Endothelial cell of umbilical vein (primary cell): ENCODE measurements around the gene KHNYN. TPM values are rescaled to one million over a fixed set of nuclear protein-coding genes. Genes with fewer than 3 reads are reported as not detected.

Experiments
- BruUV-seq: library from RNA; stranded (reverse); fragments of 400-500 nt; replicated peaks from 2 replicates; lab custom pipeline; 2021; lab: Mats Ljungman, UMichigan
- CTCF ChIA-PET: fragments of 300-600, 350-600 bp; sonication (Branson Sonifier 250); formaldehyde crosslinking; loops from one replicate; lab custom pipeline; 2021; ENCODE audit warnings: antibody characterized with exemption, inconsistent platforms; lab: Charles Lee
- POLR2A ChIA-PET: fragments of 300-600, 350-600 bp; sonication (Branson Sonifier 250); formaldehyde crosslinking; loops from one replicate; lab custom pipeline; 2021; ENCODE audit warnings: antibody characterized with exemption, inconsistent platforms; lab: Charles Lee
- DNase-seq: peaks from one replicate; pipeline ENCODE4 v3.0.0-alpha.2; 2011; ENCODE audit warnings: low read depth, low spot score
- FAIRE-seq: peaks from 2 replicates; lab custom pipeline; 2011; peaks lifted over from hg19 to GRCh38; lab: Jason Lieb, UNC
- H2AFZ ChIP-seq: 2 replicates; pipeline ENCODE4 v1.6.0; 2012; ENCODE audit warnings: low read depth, low read length, control low read depth, inconsistent platforms
- H3K27ac ChIP-seq: 2 replicates; pipeline ENCODE4 v1.5.1; 2011; ENCODE audit warnings: low read depth, mild to moderate bottlenecking, control low read depth, low read length, moderate library complexity; ENCODE audit not compliant: insufficient read depth
- H3K27me3 ChIP-seq, 2 experiments: 2 replicates each; pipeline versions ENCODE4 v1.6.0 to v1.6.1; 2011; ENCODE audit warnings: low read length in 2 of 2, mixed read lengths in 1 of 2; ENCODE audit not compliant: control insufficient read depth in 2 of 2, insufficient read depth in 2 of 2
- H3K36me3 ChIP-seq, 2 experiments: 2 replicates in 1 of 2; 3 replicates in 1 of 2; pipeline ENCODE4 v1.5.1; 2011; ENCODE audit warnings: low read length in 2 of 2, mild to moderate bottlenecking in 1 of 2, moderate library complexity in 1 of 2; ENCODE audit not compliant: control insufficient read depth in 2 of 2, insufficient read depth in 2 of 2; ENCODE audit errors: extremely low read depth in 1 of 2
- H3K4me1 ChIP-seq: 3 replicates; pipeline ENCODE4 v1.5.1; 2011; ENCODE audit warnings: mild to moderate bottlenecking, low read length; ENCODE audit not compliant: control insufficient read depth, insufficient read depth; ENCODE audit errors: extremely low read depth
- H3K4me2 ChIP-seq: 2 replicates; pipeline ENCODE4 v1.6.1; 2011; ENCODE audit warnings: low read length, control low read depth, mixed read lengths; ENCODE audit not compliant: insufficient read depth
- H3K4me3 ChIP-seq, 3 experiments: fragments of 200-600 bp in 1 of 3; sonication (generic), shearing (Covaris generic) in 1 of 3; replicated peaks in 1 of 3; 2 replicates each; pipeline ENCODE4 v1.5.1; 2011 to 2016; ENCODE audit warnings: control low read depth in 3 of 3, low read length in 3 of 3, mild to moderate bottlenecking in 2 of 3, inconsistent platforms in 1 of 3, low read depth in 1 of 3, moderate library complexity in 1 of 3; ENCODE audit not compliant: insufficient read depth in 1 of 3
- H3K79me2 ChIP-seq: 2 replicates; pipeline ENCODE4 v1.6.0; 2012; ENCODE audit warnings: low read length, inconsistent platforms; ENCODE audit not compliant: control insufficient read depth, insufficient read depth
- H3K9ac ChIP-seq: replicated peaks from 2 replicates; pipeline ENCODE3; 2011; ENCODE audit warnings: low read length, control low read depth; ENCODE audit not compliant: insufficient read depth; ENCODE audit errors: extremely low read depth
- H3K9me1 ChIP-seq: replicated peaks from 3 replicates; pipeline ENCODE4 v1.6.0; 2011; ENCODE audit warnings: mild to moderate bottlenecking, low read length; ENCODE audit not compliant: control insufficient read depth, insufficient read depth; ENCODE audit errors: extremely low read depth
- H3K9me3 ChIP-seq: replicated peaks from 2 replicates; pipeline ENCODE4 v1.5.1; 2012; ENCODE audit warnings: low read length, inconsistent platforms; ENCODE audit not compliant: control insufficient read depth, insufficient read depth
- H4K20me1 ChIP-seq: replicated peaks from 2 replicates; pipeline ENCODE3; 2011; ENCODE audit warnings: mild to moderate bottlenecking, low read length; ENCODE audit not compliant: control insufficient read depth, insufficient read depth; ENCODE audit errors: extremely low read depth
- EZH2 ChIP-seq: IDR thresholded peaks from 2 replicates; pipeline ENCODE4 v1.6.1; 2012; ENCODE audit warnings: borderline replicate concordance, low read depth, mild to moderate bottlenecking, moderate library complexity, low read length, inconsistent platforms; ENCODE audit not compliant: severe bottlenecking
- FOS ChIP-seq: IDR thresholded peaks from 2 replicates; pipeline ENCODE4 v1.6.1; 2011; ENCODE audit warnings: mild to moderate bottlenecking, low read length, moderate library complexity, borderline replicate concordance; ENCODE audit not compliant: insufficient read depth
- GATA2 ChIP-seq: IDR thresholded peaks from 2 replicates; pipeline ENCODE4 v1.7.0; 2011; ENCODE audit warnings: low read depth, mild to moderate bottlenecking, moderate library complexity, mixed read lengths, low read length; ENCODE audit not compliant: insufficient read length, insufficient read depth
- JUN ChIP-seq: IDR thresholded peaks from 2 replicates; pipeline ENCODE4 v1.6.1; 2011; ENCODE audit warnings: borderline replicate concordance, low read depth; ENCODE audit not compliant: insufficient read length, insufficient read depth
- MYC ChIP-seq: IDR thresholded peaks from one replicate; pipeline ENCODE4 v1.6.1; 2011; ENCODE audit warnings: mild to moderate bottlenecking, low read depth, low read length
- POLR2A ChIP-seq: IDR thresholded peaks from 2 replicates; pipeline ENCODE4 v1.6.1; 2012; ENCODE audit warnings: low read depth, mild to moderate bottlenecking, control low read depth, low read length
- POLR2AphosphoS5 ChIP-seq: IDR thresholded peaks from 2 replicates; pipeline ENCODE4 v1.6.1; 2012; ENCODE audit warnings: low read depth, mild to moderate bottlenecking, control low read depth, low read length, moderate library complexity; ENCODE audit not compliant: insufficient read depth
- dilution Hi-C: fragments of 300-500 bp; cut with MboI; formaldehyde crosslinking; loops from one replicate; pipeline ENCODE4 v1.15.0; 2019; ENCODE audit warnings: low sequenced_read_pairs; ENCODE audit not compliant: extremely low pct_ligation_motif_present
- intact Hi-C: fragments of 100-400 bp; cut with micrococcal nuclease; formaldehyde crosslinking; loops from one replicate; pipeline ENCODE4 v1.10.0; 2022
- polyA plus RNA-seq, 4 experiments: library from polyadenylated mRNA; depleted of rRNA in 3 of 4; stranded (reverse) in 3 of 4; unstranded in 1 of 4; fragments of >200 nt; gene quantifications; 2 replicates each; pipeline versions ENCODE4 v1.2.1 to v1.2.3, GENCODE V29; 2011 to 2012; ENCODE audit warnings: missing spikeins in 1 of 4
- total RNA-seq: library from RNA; stranded (reverse); gene quantifications from 2 replicates; pipeline ENCODE4 v1.2.3, GENCODE V29; 2021

KHNYN gene
- total and polyA plus RNA-seq, 2 donors (not counting 3 experiments of a cell fraction or from before 2014, with no cell fraction given) = 25.4 to 63.3 TPM

DNA sequence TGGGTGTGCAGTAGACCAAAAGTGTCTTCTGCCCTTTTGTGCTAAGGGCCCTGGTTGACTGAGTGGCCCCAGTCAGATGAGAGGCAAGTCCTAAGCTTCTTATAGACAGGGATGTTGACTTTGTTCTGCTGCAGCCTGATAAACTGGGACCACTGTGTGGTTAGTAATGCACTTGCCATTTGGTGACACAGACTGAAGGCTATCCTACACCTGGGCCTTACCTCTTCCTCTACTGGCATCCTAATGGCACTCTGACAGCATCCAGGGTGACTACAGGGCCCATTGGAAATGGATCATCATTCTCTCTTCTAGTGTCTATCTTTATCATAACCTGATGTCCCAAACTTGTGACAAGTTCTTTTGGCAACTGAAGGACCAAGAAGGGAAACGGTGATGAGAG, 9.5 kb downstream of the KHNYN start:
- ChIA-PET CTCF (interaction anchor here (10.2 kb wide), 1 partner anchor 108 kb away, joined by 811 read pairs; the partner anchor contains the start of genes ADCY4 and RIPK3), POLR2A (no interaction called here)
- Histone ChIP-seq H3K4me1 (peaks cover 41% of the 10 kb centered on the region), H3K27ac (no peak overlapping the region), H3K4me3 (no peak overlapping the region), H4K20me1 (no peaks in the 10 kb centered on the region), H2AFZ (no peak overlapping the region), H3K4me2 (no peak overlapping the region), H3K79me2 (peaks cover 2% of the 10 kb centered on the region), H3K9me3 (no peaks in the 10 kb centered on the region), H3K36me3 (peaks cover 7 to 23% of the 10 kb centered on the region in 2 experiments), H3K27me3 (no peaks in the 10 kb centered on the region), H3K9me1 (no peaks in the 10 kb centered on the region), H3K9ac (no peak overlapping the region)
- no peak for DNase-seq
- intact Hi-C loops (no loop called here), dilution Hi-C loops (no loop called here)
- no TSS peak for BruUV-seq
- TF ChIP-seq MYC (no peak), FOS (no peak), GATA2 (no peak), POLR2A (no peak), JUN (no peak), POLR2AphosphoS5 (no peak), EZH2 (no peak)
- no peak for FAIRE-seq
